Neural progenitor cell (in vitro differentiated cells): ENCODE results near the gene CALN1. TPM values are rescaled to one million over a fixed set of nuclear protein-coding genes. Genes with fewer than 3 reads are reported as not detected.

ENCODE experiments used
- DNase-seq: peaks from one replicate; pipeline ENCODE4 v3.0.0-alpha.2; 2016; ENCODE audit warnings: low spot score
- H2AFZ ChIP-seq: fragments of 200-600 bp; sonication (generic); replicated peaks from 2 replicates; pipeline ENCODE4 v1.6.1; 2016; ENCODE audit warnings: antibody characterized with exemption
- H3F3A ChIP-seq: fragments of 200-600 bp; sonication (generic); 2 replicates; pipeline ENCODE4 v1.6.1; 2016; ENCODE audit warnings: antibody characterized with exemption, low read depth
- H3K27ac ChIP-seq: fragments of 200-600 bp; sonication (generic); 2 replicates; pipeline ENCODE4 v1.5.1; 2016; ENCODE audit warnings: mild to moderate bottlenecking
- H3K27me3 ChIP-seq: fragments of 200-600 bp; sonication (generic); 2 replicates; pipeline ENCODE4 v1.6.1; 2016; ENCODE audit warnings: mild to moderate bottlenecking, moderate library complexity
- H3K36me3 ChIP-seq: fragments of 200-600 bp; sonication (generic); 2 replicates; pipeline ENCODE4 v1.5.1; 2016
- H3K4me1 ChIP-seq: fragments of 200-600 bp; sonication (generic); 2 replicates; pipeline ENCODE4 v1.6.1; 2016; ENCODE audit warnings: mixed run types
- H3K4me2 ChIP-seq: fragments of 200-600 bp; sonication (generic); 2 replicates; pipeline ENCODE4 v1.6.1; 2016
- H3K4me3 ChIP-seq: fragments of 200-600 bp; sonication (generic); 2 replicates; pipeline ENCODE4 v1.5.1; 2016
- H3K79me2 ChIP-seq: fragments of 200-600 bp; sonication (generic); 2 replicates; pipeline ENCODE4 v1.6.1; 2016; ENCODE audit warnings: low read depth
- H3K9ac ChIP-seq: fragments of 200-600 bp; sonication (generic); 2 replicates; pipeline ENCODE4 v1.6.1; 2016
- H3K9me3 ChIP-seq: fragments of 200-600 bp; sonication (generic); 2 replicates; pipeline ENCODE4 v1.5.1; 2016; ENCODE audit warnings: low read depth
- H4K20me1 ChIP-seq: fragments of 200-600 bp; sonication (generic); 2 replicates; pipeline ENCODE4 v1.6.1; 2016; ENCODE audit warnings: low read depth
- H3K27ac Mint-ChIP-seq: 3 replicates; pipeline ENCODE4 v1.8.0; 2021; ENCODE audit warnings: mixed read lengths
- H3K27me3 Mint-ChIP-seq: 2 replicates; pipeline ENCODE4 v1.8.0; 2022; ENCODE audit warnings: low read depth, mild to moderate bottlenecking, inconsistent platforms, moderate library complexity, mixed read lengths; ENCODE audit not compliant: insufficient read depth
- H3K36me3 Mint-ChIP-seq: 3 replicates; pipeline ENCODE4 v1.8.0; 2021; ENCODE audit warnings: mixed read lengths
- H3K4me1 Mint-ChIP-seq: 3 replicates; pipeline ENCODE4 v1.8.0; 2021; ENCODE audit warnings: mixed read lengths
- H3K4me3 Mint-ChIP-seq: 3 replicates; pipeline ENCODE4 v1.8.0; 2021; ENCODE audit warnings: mild to moderate bottlenecking, moderate library complexity, mixed read lengths
- H3K9me3 Mint-ChIP-seq: 3 replicates; pipeline ENCODE4 v1.8.0; 2020; ENCODE audit warnings: mixed read lengths
- CTCF ChIP-seq: fragments of 200-600 bp; sonication (generic); IDR thresholded peaks from 2 replicates; pipeline ENCODE4 v1.5.1; 2017; ENCODE audit warnings: antibody characterized with exemption, mild to moderate bottlenecking
- EZH2 ChIP-seq: fragments of 200-600 bp; sonication (generic); IDR thresholded peaks from 2 replicates; pipeline ENCODE4 v1.6.1; 2017; ENCODE audit warnings: antibody characterized with exemption, mild to moderate bottlenecking, moderate library complexity
- EZH2phosphoT487 ChIP-seq: fragments of 200-600 bp; sonication (generic); IDR thresholded peaks from 2 replicates; pipeline ENCODE4 v1.6.1; 2017; ENCODE audit warnings: antibody characterized with exemption
- total RNA-seq: library from RNA; depleted of rRNA; stranded (reverse); fragments of >200 nt; gene quantifications from 2 replicates; pipeline ENCODE4 v1.2.3, GENCODE V29; 2015; ENCODE audit warnings: low replicate concordance

The CALN1 gene
- total RNA-seq, 1 donor from 2014 or later: 3.1 TPM

- TF ChIP-seq EZH2phosphoT487 (no peak), EZH2 (no peak), CTCF (no peak)
- Histone ChIP-seq H3K9ac (no peak overlapping the region), H3K27ac (no peak overlapping the region), H2AFZ (no peak overlapping the region), H3K4me2 (peak overlapping the region; percentile 18), H3F3A (no peaks in the 10 kb centered on the region), H3K36me3 (no peaks in the 10 kb centered on the region), H3K4me3 (no peak overlapping the region), H3K4me1 (peaks cover 5% of the 10 kb centered on the region), H3K79me2 (no peaks in the 10 kb centered on the region), H3K9me3 (no peaks in the 10 kb centered on the region), H3K27me3 (no peaks in the 10 kb centered on the region), H4K20me1 (no peaks in the 10 kb centered on the region)
- Mint-ChIP-seq H3K4me3 (no peak overlapping the region), H3K27me3 (no peaks in the 10 kb centered on the region), H3K4me1 (peaks cover 3% of the 10 kb centered on the region), H3K27ac (no peak overlapping the region), H3K9me3 (no peaks in the 10 kb centered on the region), H3K36me3 (no peaks in the 10 kb centered on the region)
- DNase-seq: no peak
These were observed 2.5 kb downstream of the CALN1 start for GRCh38 chr7:72409638-72410015.

GRCh38 chr7:72408966-72409637 is 3.0 kb downstream of the CALN1 start:
- TF ChIP-seq EZH2 (no peak), CTCF (no peak), EZH2phosphoT487 (no peak)
- no peaks in the 10 kb centered on the region for H3F3A ChIP-seq
- no peak overlapping the region for H3K9ac ChIP-seq
- H3K9me3 ChIP-seq: no peaks in the 10 kb centered on the region
- H3K27ac ChIP-seq: no peak overlapping the region
- Mint-ChIP-seq H3K27me3 (no peaks in the 10 kb centered on the region), H3K27ac (no peak overlapping the region), H3K4me1 (peaks cover 3% of the 10 kb centered on the region), H3K36me3 (no peaks in the 10 kb centered on the region), H3K9me3 (no peaks in the 10 kb centered on the region), H3K4me3 (no peak overlapping the region)
- no peaks in the 10 kb centered on the region for H3K79me2 ChIP-seq
- peak overlapping the region; percentile 18 for H3K4me2 ChIP-seq
- H2AFZ ChIP-seq: no peak overlapping the region
- H3K36me3 ChIP-seq: no peaks in the 10 kb centered on the region
- H3K27me3 ChIP-seq: no peaks in the 10 kb centered on the region
- H3K4me1 ChIP-seq: peaks cover 5% of the 10 kb centered on the region
- no peak overlapping the region for H3K4me3 ChIP-seq
- H4K20me1 ChIP-seq: no peaks in the 10 kb centered on the region
- no peak for DNase-seq

GRCh38 chr7:72406820-72407403 is 5.2 kb downstream of the CALN1 start:
- H3K27me3 ChIP-seq: no peaks in the 10 kb centered on the region
- no peaks in the 10 kb centered on the region for H3K27me3 Mint-ChIP-seq
- H3K4me1 ChIP-seq: peaks cover 5% of the 10 kb centered on the region
- H3K79me2 ChIP-seq: no peaks in the 10 kb centered on the region
- H3K4me3 ChIP-seq: no peak overlapping the region
- H2AFZ ChIP-seq: no peak overlapping the region
- TF ChIP-seq CTCF (no peak), EZH2 (no peak), EZH2phosphoT487 (no peak)
- DNase-seq: no peak
- H3K4me3 Mint-ChIP-seq: no peak overlapping the region
- peaks cover 3% of the 10 kb centered on the region for H3K4me1 Mint-ChIP-seq
- no peak overlapping the region for H3K27ac Mint-ChIP-seq
- no peak overlapping the region for H3K27ac ChIP-seq
- H3K9ac ChIP-seq: no peak overlapping the region
- no peaks in the 10 kb centered on the region for H4K20me1 ChIP-seq
- no peaks in the 10 kb centered on the region for H3K9me3 ChIP-seq
- H3K4me2 ChIP-seq: no peak overlapping the region
- H3K36me3 ChIP-seq: no peaks in the 10 kb centered on the region
- no peaks in the 10 kb centered on the region for H3F3A ChIP-seq
- H3K36me3 Mint-ChIP-seq: no peaks in the 10 kb centered on the region
- H3K9me3 Mint-ChIP-seq: no peaks in the 10 kb centered on the region
